Measurements from ENCODE around the gene OLFM2.
"Not testable (repeated sequence)": the region's sequence is repeated elsewhere in the genome, so short reads cannot be mapped to it uniquely, and the experiment has no call there.

Gene OLFM2

GRCh38 chr19:9953802-9954542 lies 17.7 kb upstream of the OLFM2 start:
- no peaks in the 10 kb centered on the region for H3K4me1 Mint-ChIP-seq
- ATAC-seq: no peak
- no peak overlapping the region for H3K4me3 Mint-ChIP-seq
- H3K27me3 Mint-ChIP-seq: peaks cover 39% of the 10 kb centered on the region
- H3K9me3 Mint-ChIP-seq: no peaks in the 10 kb centered on the region
- H3K36me3 Mint-ChIP-seq: no peaks in the 10 kb centered on the region
- H3K27ac Mint-ChIP-seq: no peak overlapping the region

GRCh38 chr19:9952276-9952675 lies 16.0 kb upstream of the OLFM2 start:
- no peak for ATAC-seq
- peaks cover 38% of the 10 kb centered on the region for H3K27me3 Mint-ChIP-seq
- no peak overlapping the region for H3K4me3 Mint-ChIP-seq
- no peaks in the 10 kb centered on the region for H3K4me1 Mint-ChIP-seq
- H3K9me3 Mint-ChIP-seq: no peaks in the 10 kb centered on the region
- no peak overlapping the region for H3K27ac Mint-ChIP-seq
- no peaks in the 10 kb centered on the region for H3K36me3 Mint-ChIP-seq

GRCh38 chr19:9947441-9947840 lies 11.1 kb upstream of the OLFM2 start:
- Mint-ChIP-seq H3K27me3 (peaks cover 61% of the 10 kb centered on the region), H3K27ac (no peak overlapping the region), H3K9me3 (peaks cover 8% of the 10 kb centered on the region), H3K36me3 (no peaks in the 10 kb centered on the region), H3K4me1 (peaks cover 11% of the 10 kb centered on the region), H3K4me3 (no peak overlapping the region)
- ATAC-seq: no peak

- not testable (repeated sequence) for ATAC-seq, H3K4me3 Mint-ChIP-seq, H3K36me3 Mint-ChIP-seq, H3K27ac Mint-ChIP-seq
- peaks cover 15% of the 10 kb centered on the region for H3K9me3 Mint-ChIP-seq
- peaks cover 11% of the 10 kb centered on the region for H3K4me1 Mint-ChIP-seq
- H3K27me3 Mint-ChIP-seq: peaks cover 64% of the 10 kb centered on the region
Observed at GRCh38 chr19:9946528-9947125, 10.3 kb upstream of the OLFM2 start.

- H3K4me3 Mint-ChIP-seq: no peak overlapping the region
- peaks cover 59% of the 10 kb centered on the region for H3K27me3 Mint-ChIP-seq
- H3K27ac Mint-ChIP-seq: no peak overlapping the region
- H3K9me3 Mint-ChIP-seq: peaks cover 17% of the 10 kb centered on the region
- ATAC-seq: no peak
- peaks cover 11% of the 10 kb centered on the region for H3K4me1 Mint-ChIP-seq
- H3K36me3 Mint-ChIP-seq: peaks cover 6% of the 10 kb centered on the region
Observed at GRCh38 chr19:9945319-9945966, 9.1 kb upstream of the OLFM2 start.

- H3K27ac Mint-ChIP-seq: no peak overlapping the region
- ATAC-seq: no peak
- peaks cover 17% of the 10 kb centered on the region for H3K9me3 Mint-ChIP-seq
- peaks cover 6% of the 10 kb centered on the region for H3K36me3 Mint-ChIP-seq
- no peak overlapping the region for H3K4me3 Mint-ChIP-seq
- H3K4me1 Mint-ChIP-seq: peaks cover 11% of the 10 kb centered on the region
- H3K27me3 Mint-ChIP-seq: peaks cover 57% of the 10 kb centered on the region
Observed at GRCh38 chr19:9943744-9944143, 7.4 kb upstream of the OLFM2 start.

GRCh38 chr19:9941671-9942070 lies 5.4 kb upstream of the OLFM2 start:
- no peak for ATAC-seq
- Mint-ChIP-seq H3K27me3 (peaks cover 62% of the 10 kb centered on the region), H3K27ac (no peak overlapping the region), H3K4me1 (peaks cover 18% of the 10 kb centered on the region), H3K4me3 (no peak overlapping the region), H3K9me3 (peaks cover 17% of the 10 kb centered on the region), H3K36me3 (peaks cover 6% of the 10 kb centered on the region)

GRCh38 chr19:9941231-9941630 lies 4.9 kb upstream of the OLFM2 start:
- peaks cover 64% of the 10 kb centered on the region for H3K27me3 Mint-ChIP-seq
- H3K4me3 Mint-ChIP-seq: no peak overlapping the region
- peaks cover 21% of the 10 kb centered on the region for H3K4me1 Mint-ChIP-seq
- no peak for ATAC-seq
- H3K9me3 Mint-ChIP-seq: peaks cover 17% of the 10 kb centered on the region
- H3K27ac Mint-ChIP-seq: no peak overlapping the region
- H3K36me3 Mint-ChIP-seq: peaks cover 6% of the 10 kb centered on the region

- no peak overlapping the region for H3K4me3 Mint-ChIP-seq
- ATAC-seq: no peak
- H3K36me3 Mint-ChIP-seq: peaks cover 6% of the 10 kb centered on the region
- peaks cover 23% of the 10 kb centered on the region for H3K4me1 Mint-ChIP-seq
- H3K27me3 Mint-ChIP-seq: peaks cover 68% of the 10 kb centered on the region
- H3K9me3 Mint-ChIP-seq: peaks cover 17% of the 10 kb centered on the region
- no peak overlapping the region for H3K27ac Mint-ChIP-seq
Observed at GRCh38 chr19:9940778-9941177, 4.5 kb upstream of the OLFM2 start.

- Mint-ChIP-seq H3K9me3 (peaks cover 10% of the 10 kb centered on the region), H3K4me1 (peaks cover 24% of the 10 kb centered on the region), H3K27me3 (peaks cover 70% of the 10 kb centered on the region), H3K27ac (no peak overlapping the region), H3K36me3 (peaks cover 6% of the 10 kb centered on the region), H3K4me3 (no peak overlapping the region)
- no peak for ATAC-seq
Observed at GRCh38 chr19:9939301-9939913, 3.1 kb upstream of the OLFM2 start.

GRCh38 chr19:9937001-9937411 lies 691 bp upstream of the OLFM2 start:
- no peak for ATAC-seq
- Mint-ChIP-seq H3K27ac (no peak overlapping the region), H3K4me1 (peaks cover 30% of the 10 kb centered on the region), H3K9me3 (peaks cover 5% of the 10 kb centered on the region), H3K27me3 (peaks cover 76% of the 10 kb centered on the region), H3K36me3 (peaks cover 5% of the 10 kb centered on the region), H3K4me3 (peak overlapping the region; percentile 57)

GRCh38 chr19:9935506-9936325 lies 599 bp downstream of the OLFM2 start:
- no peak overlapping the region for H3K27ac Mint-ChIP-seq
- H3K27me3 Mint-ChIP-seq: peaks cover 79% of the 10 kb centered on the region
- no peak for ATAC-seq
- peaks cover 34% of the 10 kb centered on the region for H3K4me1 Mint-ChIP-seq
- H3K36me3 Mint-ChIP-seq: no peaks in the 10 kb centered on the region
- peak overlapping the region; percentile 10 for H3K4me3 Mint-ChIP-seq
- H3K9me3 Mint-ChIP-seq: no peaks in the 10 kb centered on the region

- H3K36me3 Mint-ChIP-seq: no peaks in the 10 kb centered on the region
- H3K4me1 Mint-ChIP-seq: peaks cover 37% of the 10 kb centered on the region
- H3K4me3 Mint-ChIP-seq: no peak overlapping the region
- H3K9me3 Mint-ChIP-seq: no peaks in the 10 kb centered on the region
- ATAC-seq: peak; percentile 69
- peaks cover 76% of the 10 kb centered on the region for H3K27me3 Mint-ChIP-seq
- no peak overlapping the region for H3K27ac Mint-ChIP-seq
Observed at GRCh38 chr19:9934132-9934950, 2.0 kb downstream of the OLFM2 start.

- no peaks in the 10 kb centered on the region for H3K9me3 Mint-ChIP-seq
- H3K27ac Mint-ChIP-seq: no peak overlapping the region
- H3K27me3 Mint-ChIP-seq: peaks cover 70% of the 10 kb centered on the region
- no peak overlapping the region for H3K4me3 Mint-ChIP-seq
- no peak for ATAC-seq
- peaks cover 37% of the 10 kb centered on the region for H3K4me1 Mint-ChIP-seq
- H3K36me3 Mint-ChIP-seq: no peaks in the 10 kb centered on the region
Observed at GRCh38 chr19:9932835-9933234, 3.5 kb downstream of the OLFM2 start.
